GM23248 (cell line): Measurements from ENCODE around the gene TMEM255B. TPM values are rescaled to one million over a fixed set of nuclear protein-coding genes. Genes with fewer than 3 reads are reported as not detected.

Source experiments
- DNase-seq: peaks from one replicate; pipeline ENCODE4 v3.0.0-alpha.2; 2015
- H2AFZ ChIP-seq: fragments of 200-600 bp; sonication (generic); 2 replicates; pipeline ENCODE4 v1.6.1; 2016; ENCODE audit warnings: antibody characterized with exemption
- H3F3A ChIP-seq: fragments of 200-600 bp; sonication (generic); 2 replicates; pipeline ENCODE4 v1.6.1; 2016; ENCODE audit warnings: mild to moderate bottlenecking, antibody characterized with exemption, mixed run types; ENCODE audit not compliant: insufficient read depth
- H3K27ac ChIP-seq: fragments of 200-600 bp; sonication (generic); 2 replicates; pipeline ENCODE4 v1.5.1; 2016; ENCODE audit warnings: mild to moderate bottlenecking
- H3K27me3 ChIP-seq: fragments of 200-600 bp; sonication (generic); replicated peaks from 2 replicates; pipeline ENCODE4 v1.6.1; 2016; ENCODE audit warnings: mild to moderate bottlenecking; ENCODE audit not compliant: insufficient read depth
- H3K36me3 ChIP-seq: fragments of 200-600 bp; sonication (generic); 2 replicates; pipeline ENCODE4 v1.6.1; 2016; ENCODE audit warnings: low read depth, mild to moderate bottlenecking
- H3K4me1 ChIP-seq: fragments of 200-600 bp; sonication (generic); 2 replicates; pipeline ENCODE4 v1.6.1; 2016; ENCODE audit warnings: mild to moderate bottlenecking; ENCODE audit not compliant: insufficient read depth
- H3K4me2 ChIP-seq: fragments of 200-600 bp; sonication (generic); one replicate; pipeline ENCODE4 v1.6.1; 2016; ENCODE audit warnings: mild to moderate bottlenecking; ENCODE audit not compliant: unreplicated experiment
- H3K4me3 ChIP-seq: fragments of 200-600 bp; sonication (generic); 2 replicates; pipeline ENCODE4 v1.5.1; 2016; ENCODE audit warnings: mild to moderate bottlenecking
- H3K79me2 ChIP-seq: fragments of 200-600 bp; sonication (generic); 2 replicates; pipeline ENCODE4 v1.6.1; 2016; ENCODE audit warnings: mild to moderate bottlenecking; ENCODE audit not compliant: insufficient read depth
- H3K9ac ChIP-seq: fragments of 200-600 bp; sonication (generic); 2 replicates; pipeline ENCODE4 v1.6.1; 2016; ENCODE audit warnings: mild to moderate bottlenecking
- H3K9me2 ChIP-seq: fragments of 200-600 bp; sonication (generic); 2 replicates; pipeline ENCODE4 v1.6.1; 2016; ENCODE audit warnings: mixed run types, mild to moderate bottlenecking, moderate library complexity; ENCODE audit not compliant: insufficient read depth
- H3K9me3 ChIP-seq: fragments of 200-600 bp; sonication (generic); one replicate; pipeline ENCODE4 v1.6.1; 2017; ENCODE audit warnings: low read depth
- H4K20me1 ChIP-seq: fragments of 200-600 bp; sonication (generic); 2 replicates; pipeline ENCODE4 v1.6.0; 2016; ENCODE audit not compliant: insufficient read depth
- EZH2 ChIP-seq: fragments of 200-600 bp; sonication (generic); IDR thresholded peaks from 2 replicates; pipeline ENCODE4 v1.6.1; 2018; ENCODE audit warnings: antibody characterized with exemption, mild to moderate bottlenecking; ENCODE audit not compliant: insufficient read depth, poor library complexity, severe bottlenecking
- EZH2phosphoT487 ChIP-seq: fragments of 200-600 bp; sonication (generic); IDR thresholded peaks from 2 replicates; pipeline ENCODE4 v1.6.1; 2018; ENCODE audit warnings: antibody characterized with exemption, moderate library complexity, mild to moderate bottlenecking, low read depth; ENCODE audit not compliant: insufficient read depth
- WGBS, 2 experiments: methylation state at CpG; one replicate each; pipeline ENCODE4 v1.1.6; 2015 to 2017; ENCODE audit warnings: low lambda C conversion rate in 2 of 2, low coverage in 1 of 2; ENCODE audit errors: missing lambda C conversion rate in 2 of 2; 5-methylcytosine and 5-hydroxymethylcytosine counted together
- in situ Hi-C: fragments of 300-500 bp; cut with MboI; formaldehyde crosslinking; loops from 2 replicates; pipeline ENCODE4 v1.15.0; 2020
- polyA plus RNA-seq: library from polyadenylated mRNA; unstranded; fragments of >200 nt; fragmentation: Nextera tagmentation; extraction: Ambion mirVana; gene quantifications from 2 replicates; pipeline ENCODE4 v1.2.1, GENCODE V29; 2016
- total RNA-seq: library from RNA; depleted of rRNA; stranded (reverse); fragments of >200 nt; shearing (Covaris generic); gene quantifications from 2 replicates; pipeline ENCODE4 v1.2.3, GENCODE V29; 2014

The TMEM255B gene
- total and polyA plus RNA-seq, 2 experiments from 2014 or later: 8.2 TPM; not detected in 1

- peaks cover 54% of the 10 kb centered on the region for H3K36me3 ChIP-seq
- TF ChIP-seq EZH2phosphoT487: no peak
- H3K4me2 ChIP-seq: no peak overlapping the region
- H3K4me3 ChIP-seq: no peak overlapping the region
- peaks cover 100% of the 10 kb centered on the region for H3K79me2 ChIP-seq
- H3K27me3 ChIP-seq: no peaks in the 10 kb centered on the region
- H3K9me2 ChIP-seq: no peaks in the 10 kb centered on the region
- no peak overlapping the region for H3K27ac ChIP-seq
- H4K20me1 ChIP-seq: peaks cover 38% of the 10 kb centered on the region
- H3F3A ChIP-seq: peaks cover 79% of the 10 kb centered on the region
- in situ Hi-C loops: no loop called here
- DNase-seq: no peak
- peaks cover 27% of the 10 kb centered on the region for H3K4me1 ChIP-seq
- no peak overlapping the region for H2AFZ ChIP-seq
- no peak overlapping the region for H3K9ac ChIP-seq
- WGBS, 2 experiments: 97 to 100% methylated on average over 1 of the region's 1 CpG
- no peaks in the 10 kb centered on the region for H3K9me3 ChIP-seq
Observed at GRCh38 chr13:113851480-113851803, 92.4 kb downstream of the TMEM255B start.

- Histone ChIP-seq H3K9ac (no peak overlapping the region), H3K36me3 (peaks cover 51% of the 10 kb centered on the region), H3K9me2 (no peaks in the 10 kb centered on the region), H3K4me1 (peaks cover 27% of the 10 kb centered on the region), H3K4me2 (no peak overlapping the region), H3K79me2 (peaks cover 100% of the 10 kb centered on the region), H4K20me1 (peaks cover 43% of the 10 kb centered on the region), H3K27ac (no peak overlapping the region), H3K4me3 (no peak overlapping the region), H3F3A (peaks cover 81% of the 10 kb centered on the region), H2AFZ (no peak overlapping the region), H3K27me3 (no peaks in the 10 kb centered on the region), H3K9me3 (no peaks in the 10 kb centered on the region)
- WGBS, 2 experiments: 89 to 91% methylated on average over 23 of the region's 23 CpGs
- DNase-seq: no peak
- TF ChIP-seq EZH2 (no peak), EZH2phosphoT487 (no peak)
- in situ Hi-C loops: no loop called here
Observed at GRCh38 chr13:113851826-113852535, 93.0 kb downstream of the TMEM255B start.

- Histone ChIP-seq H3K4me1 (peaks cover 27% of the 10 kb centered on the region), H2AFZ (no peak overlapping the region), H3K79me2 (peaks cover 100% of the 10 kb centered on the region), H4K20me1 (peaks cover 47% of the 10 kb centered on the region), H3K4me3 (no peak overlapping the region), H3F3A (peaks cover 88% of the 10 kb centered on the region), H3K36me3 (peaks cover 50% of the 10 kb centered on the region), H3K9me3 (no peaks in the 10 kb centered on the region), H3K27ac (0 out of 2 replicates have a peak overlapping the region, but pooled peaks have one; percentile 12), H3K27me3 (no peaks in the 10 kb centered on the region), H3K9ac (no peak overlapping the region), H3K4me2 (no peak overlapping the region), H3K9me2 (no peaks in the 10 kb centered on the region)
- WGBS, 2 experiments: 97 to 98% methylated on average over 21 to 22 of the region's 22 CpGs
- in situ Hi-C loops: no loop called here
- DNase-seq: no peak
- TF ChIP-seq EZH2phosphoT487: no peak
- no peak for TF ChIP-seq EZH2
Observed at GRCh38 chr13:113852536-113853517, 93.8 kb downstream of the TMEM255B start.

- no peak for TF ChIP-seq EZH2phosphoT487
- no peak for TF ChIP-seq EZH2
- no peaks in the 10 kb centered on the region for H3K9me3 ChIP-seq
- H3F3A ChIP-seq: peaks cover 89% of the 10 kb centered on the region
- H3K27ac ChIP-seq: peak overlapping the region; percentile 12; the same call in 1 of the 2 replicates
- no peak for DNase-seq
- peaks cover 47% of the 10 kb centered on the region for H4K20me1 ChIP-seq
- no peak overlapping the region for H2AFZ ChIP-seq
- H3K9me2 ChIP-seq: no peaks in the 10 kb centered on the region
- 96% methylated on average over 11 of the region's 11 CpGs for WGBS, 2 experiments
- H3K9ac ChIP-seq: no peak overlapping the region
- H3K4me2 ChIP-seq: no peak overlapping the region
- no peaks in the 10 kb centered on the region for H3K27me3 ChIP-seq
- peaks cover 23% of the 10 kb centered on the region for H3K4me1 ChIP-seq
- H3K4me3 ChIP-seq: no peak overlapping the region
- H3K36me3 ChIP-seq: peaks cover 57% of the 10 kb centered on the region
- in situ Hi-C loops: no loop called here
- H3K79me2 ChIP-seq: peaks cover 100% of the 10 kb centered on the region
Observed at GRCh38 chr13:113853518-113854237, 94.7 kb downstream of the TMEM255B start.
